ENCODE data around the gene ZNF687. TPM values are rescaled to one million over a fixed set of nuclear protein-coding genes. Genes with fewer than 3 reads are reported as not detected.

Gene ZNF687
- total RNA-seq, 1 experiment from 2014 or later, result 26.4 TPM

DNA sequence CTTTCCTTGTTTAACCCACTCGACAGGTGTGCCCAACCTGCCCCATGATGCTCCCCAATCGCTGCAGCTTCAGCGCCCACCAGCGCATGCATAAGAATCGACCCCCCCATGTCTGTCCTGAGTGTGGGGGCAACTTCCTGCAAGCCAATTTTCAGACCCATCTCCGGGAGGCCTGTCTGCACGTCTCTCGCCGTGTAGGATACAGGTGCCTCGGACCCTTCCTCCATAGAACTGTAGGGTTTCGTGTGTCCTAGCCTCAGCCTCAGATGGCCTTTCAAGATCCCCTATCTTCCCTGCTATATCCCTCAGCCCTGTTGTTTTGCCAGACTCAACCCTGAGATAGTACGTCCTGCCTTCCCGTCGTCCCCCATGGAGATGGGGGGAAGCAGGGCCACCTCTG lies 6.4 kb downstream of the ZNF687 start:
- Histone ChIP-seq H3K4me1 (ENCODE audit: insufficient read depth, low read length, poor library complexity, severe bottlenecking) (no peaks in the 10 kb centered on the region), H3K27ac (ENCODE audit: low read depth, low read length, poor library complexity, severe bottlenecking) (no peak overlapping the region), H3K27me3 (replicated peaks; ENCODE audit: insufficient read depth, low read depth, low read length, poor library complexity) (no peaks in the 10 kb centered on the region), H3K36me3 (ENCODE audit: insufficient read depth, low read length, poor library complexity, severe bottlenecking) (peaks cover 61% of the 10 kb centered on the region), H3K9me3 (ENCODE audit: low read depth, low read length, poor library complexity, severe bottlenecking) (no peaks in the 10 kb centered on the region), H3K4me3 (ENCODE audit: low read depth, low read length, poor library complexity, severe bottlenecking) (no peak overlapping the region)
- BruUV-seq (replicated peaks), result no TSS peak
- intact Hi-C loops (cut with micrococcal nuclease; ENCODE audit: unreplicated experiment), result no loop called here
- DNase-seq (ENCODE audit: low spot score), result no peak
- ChIA-PET POLR2A (ENCODE audit: low non-redundant PET) (interaction anchor here (0.7 kb wide), 1 partner anchor 95 kb away, joined by 3 read pairs; no protein-coding TSS in a partner anchor), CTCF (no interaction called here)
- TF ChIP-seq, protein P1, sequence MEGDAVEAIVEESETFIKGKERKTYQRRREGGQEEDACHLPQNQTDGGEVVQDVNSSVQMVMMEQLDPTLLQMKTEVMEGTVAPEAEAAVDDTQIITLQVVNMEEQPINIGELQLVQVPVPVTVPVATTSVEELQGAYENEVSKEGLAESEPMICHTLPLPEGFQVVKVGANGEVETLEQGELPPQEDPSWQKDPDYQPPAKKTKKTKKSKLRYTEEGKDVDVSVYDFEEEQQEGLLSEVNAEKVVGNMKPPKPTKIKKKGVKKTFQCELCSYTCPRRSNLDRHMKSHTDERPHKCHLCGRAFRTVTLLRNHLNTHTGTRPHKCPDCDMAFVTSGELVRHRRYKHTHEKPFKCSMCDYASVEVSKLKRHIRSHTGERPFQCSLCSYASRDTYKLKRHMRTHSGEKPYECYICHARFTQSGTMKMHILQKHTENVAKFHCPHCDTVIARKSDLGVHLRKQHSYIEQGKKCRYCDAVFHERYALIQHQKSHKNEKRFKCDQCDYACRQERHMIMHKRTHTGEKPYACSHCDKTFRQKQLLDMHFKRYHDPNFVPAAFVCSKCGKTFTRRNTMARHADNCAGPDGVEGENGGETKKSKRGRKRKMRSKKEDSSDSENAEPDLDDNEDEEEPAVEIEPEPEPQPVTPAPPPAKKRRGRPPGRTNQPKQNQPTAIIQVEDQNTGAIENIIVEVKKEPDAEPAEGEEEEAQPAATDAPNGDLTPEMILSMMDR (conservative IDR thresholded peaks at IDR 0.05; ENCODE audit: low read depth, low read length), result no peak
- no peak for TF ChIP-seq EZH2 (IDR thresholded peaks at IDR 0.05; ENCODE audit: borderline replicate concordance, low read depth, low read length, poor library complexity, severe bottlenecking)

DNA sequence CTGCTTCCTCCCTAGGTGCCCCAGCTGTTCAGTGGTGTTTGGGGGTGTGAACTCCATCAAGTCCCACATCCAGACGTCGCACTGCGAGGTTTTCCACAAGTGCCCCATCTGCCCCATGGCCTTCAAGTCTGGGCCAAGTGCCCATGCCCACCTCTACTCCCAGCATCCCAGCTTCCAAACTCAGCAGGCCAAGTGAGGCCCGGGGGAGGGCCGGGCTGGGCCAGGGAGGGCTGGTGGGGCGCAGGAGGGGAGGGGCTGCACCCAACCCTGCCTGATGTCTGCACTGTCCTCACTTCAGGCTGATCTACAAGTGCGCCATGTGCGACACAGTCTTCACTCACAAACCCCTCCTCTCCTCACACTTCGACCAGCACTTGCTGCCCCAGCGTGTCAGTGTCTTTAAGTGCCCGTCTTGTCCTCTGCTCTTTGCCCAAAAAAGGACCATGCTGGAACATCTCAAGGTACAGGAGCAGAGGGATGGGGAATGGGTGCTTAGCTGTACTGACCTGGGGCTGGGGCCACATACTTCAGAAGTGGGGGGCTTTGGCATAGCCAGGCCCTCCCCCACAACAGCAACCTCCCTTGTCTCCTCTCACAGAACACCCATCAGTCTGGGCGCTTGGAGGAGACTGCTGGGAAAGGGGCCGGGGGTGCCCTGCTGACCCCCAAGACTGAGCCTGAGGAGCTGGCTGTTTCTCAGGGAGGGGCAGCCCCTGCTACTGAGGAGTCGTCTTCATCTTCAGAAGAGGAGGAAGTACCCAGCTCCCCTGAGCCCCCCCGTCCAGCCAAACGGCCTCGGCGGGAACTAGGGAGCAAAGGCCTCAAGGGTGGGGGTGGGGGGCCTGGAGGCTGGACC lies 7.2 kb downstream of the ZNF687 start:
- POLR2A ChIA-PET (ENCODE audit: low non-redundant PET), result interaction anchor here (0.7 kb wide), 1 partner anchor 94 kb away, joined by 3 read pairs; no protein-coding TSS in a partner anchor
- DNase-seq (ENCODE audit: low spot score), result no peak
- no TSS peak for BruUV-seq (replicated peaks)

DNA sequence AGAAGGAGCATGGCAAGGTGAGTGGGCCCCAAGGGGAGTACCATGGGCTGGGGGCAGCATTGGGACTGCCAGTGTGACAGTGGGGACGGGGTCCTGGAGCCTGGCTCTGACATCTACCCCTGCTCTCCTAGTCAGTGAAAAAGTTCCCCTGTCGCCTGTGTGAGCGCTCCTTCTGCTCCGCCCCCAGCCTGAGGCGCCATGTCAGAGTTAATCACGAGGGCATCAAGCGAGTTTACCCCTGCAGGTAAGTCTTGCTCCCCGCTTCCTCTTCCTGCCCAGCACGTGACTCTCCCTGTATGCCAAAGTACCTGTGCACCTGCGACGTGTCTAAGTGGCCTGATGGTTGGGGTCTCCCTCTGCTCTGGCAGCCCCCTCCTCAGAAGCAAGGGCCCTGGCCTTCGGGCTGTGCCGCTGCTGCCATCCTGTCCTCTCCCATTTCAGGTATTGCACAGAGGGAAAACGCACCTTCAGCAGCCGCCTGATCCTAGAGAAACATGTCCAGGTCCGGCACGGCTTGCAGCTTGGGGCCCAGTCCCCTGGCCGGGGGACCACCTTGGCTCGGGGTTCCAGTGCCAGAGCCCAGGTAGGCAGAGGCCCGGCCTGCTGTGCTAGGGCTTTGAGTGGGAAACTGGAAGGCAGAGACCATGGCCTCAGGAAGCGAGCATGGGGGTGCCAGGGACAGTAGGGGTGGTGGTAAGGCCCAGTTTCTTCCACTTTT lies 8.1 kb downstream of the ZNF687 start:
- H3K27me3 ChIP-seq (replicated peaks; ENCODE audit: insufficient read depth, low read depth, low read length, poor library complexity), result no peaks in the 10 kb centered on the region

More for the DNA sequence above, 7.2 kb downstream of the ZNF687 start:
- Histone ChIP-seq H3K27ac (ENCODE audit: low read depth, low read length, poor library complexity, severe bottlenecking) (no peak overlapping the region), H3K4me1 (ENCODE audit: insufficient read depth, low read length, poor library complexity, severe bottlenecking) (no peaks in the 10 kb centered on the region), H3K36me3 (ENCODE audit: insufficient read depth, low read length, poor library complexity, severe bottlenecking) (peaks cover 69% of the 10 kb centered on the region), H3K4me3 (ENCODE audit: low read depth, low read length, poor library complexity, severe bottlenecking) (no peak overlapping the region), H3K27me3 (replicated peaks; ENCODE audit: insufficient read depth, low read depth, low read length, poor library complexity) (no peaks in the 10 kb centered on the region), H3K9me3 (ENCODE audit: low read depth, low read length, poor library complexity, severe bottlenecking) (no peaks in the 10 kb centered on the region)
- intact Hi-C loops (cut with micrococcal nuclease; ENCODE audit: unreplicated experiment), result no loop called here
- TF ChIP-seq, protein P1 (conservative IDR thresholded peaks at IDR 0.05; ENCODE audit: low read depth, low read length), result no peak
- TF ChIP-seq EZH2 (IDR thresholded peaks at IDR 0.05; ENCODE audit: borderline replicate concordance, low read depth, low read length, poor library complexity, severe bottlenecking), result no peak
- CTCF ChIA-PET, result no interaction called here

More for the DNA sequence above, 8.1 kb downstream of the ZNF687 start:
- no TSS peak for BruUV-seq (replicated peaks)
- Histone ChIP-seq H3K9me3 (ENCODE audit: low read depth, low read length, poor library complexity, severe bottlenecking) (no peaks in the 10 kb centered on the region), H3K36me3 (ENCODE audit: insufficient read depth, low read length, poor library complexity, severe bottlenecking) (peaks cover 77% of the 10 kb centered on the region), H3K4me3 (ENCODE audit: low read depth, low read length, poor library complexity, severe bottlenecking) (no peak overlapping the region), H3K27ac (ENCODE audit: low read depth, low read length, poor library complexity, severe bottlenecking) (no peak overlapping the region), H3K4me1 (ENCODE audit: insufficient read depth, low read length, poor library complexity, severe bottlenecking) (no peaks in the 10 kb centered on the region)
- POLR2A ChIA-PET (ENCODE audit: low non-redundant PET), result no interaction called here
- CTCF ChIA-PET, result no interaction called here
- TF ChIP-seq, protein P1 (conservative IDR thresholded peaks at IDR 0.05; ENCODE audit: low read depth, low read length), result no peak
- TF ChIP-seq EZH2 (IDR thresholded peaks at IDR 0.05; ENCODE audit: borderline replicate concordance, low read depth, low read length, poor library complexity, severe bottlenecking), result no peak
- DNase-seq (ENCODE audit: low spot score), result no peak
- intact Hi-C loops (cut with micrococcal nuclease; ENCODE audit: unreplicated experiment), result no loop called here

Data from A673 (cell line).